Activated naive CD4-positive, alpha-beta T cell treated with anti-CD3 and anti-CD28 coated beads for 36 hours (primary cell): ENCODE data around the gene ARL10. TPM values are rescaled to one million over a fixed set of nuclear protein-coding genes. Genes with fewer than 3 reads are reported as not detected.
A peak's percentile ranks its signal among the peaks of the same experiment; 100 is the strongest.

ENCODE experiments used
- CTCF ChIA-PET: fragments of 350-600 bp; sonication (Branson Sonifier 250); formaldehyde crosslinking; loops from one replicate; lab custom pipeline; 2021; ENCODE audit warnings: antibody characterized with exemption; lab: Charles Lee
- DNase-seq: peaks from one replicate; pipeline ENCODE4 v3.0.0-alpha.2; 2020
- H3K27ac Mint-ChIP-seq: one replicate; pipeline ENCODE4 v1.8.0; 2021; ENCODE audit warnings: mild to moderate bottlenecking, mixed read lengths
- H3K27me3 Mint-ChIP-seq: one replicate; pipeline ENCODE4 v1.8.0; 2021; ENCODE audit warnings: low read depth, mixed read lengths
- H3K36me3 Mint-ChIP-seq: one replicate; pipeline ENCODE4 v1.8.0; 2021; ENCODE audit warnings: low read depth, mixed read lengths
- H3K4me1 Mint-ChIP-seq: one replicate; pipeline ENCODE4 v1.8.0; 2021; ENCODE audit warnings: low read depth, mixed read lengths
- H3K4me3 Mint-ChIP-seq: one replicate; pipeline ENCODE4 v1.8.0; 2021; ENCODE audit warnings: mild to moderate bottlenecking, moderate library complexity, mixed read lengths
- H3K9me3 Mint-ChIP-seq: one replicate; pipeline ENCODE4 v1.8.0; 2021; ENCODE audit warnings: mixed read lengths
- intact Hi-C: fragments of 100-400 bp; cut with micrococcal nuclease; formaldehyde crosslinking; loops from one replicate; pipeline ENCODE4 v1.15.1; 2023
- total RNA-seq, 2 experiments: library from RNA; stranded (reverse); gene quantifications; one replicate each; pipeline ENCODE4 v1.2.3, GENCODE V29; 2021

ARL10 gene
- total RNA-seq, 2 experiments from 2014 or later, result 3.9 to 5.1 TPM

DNA sequence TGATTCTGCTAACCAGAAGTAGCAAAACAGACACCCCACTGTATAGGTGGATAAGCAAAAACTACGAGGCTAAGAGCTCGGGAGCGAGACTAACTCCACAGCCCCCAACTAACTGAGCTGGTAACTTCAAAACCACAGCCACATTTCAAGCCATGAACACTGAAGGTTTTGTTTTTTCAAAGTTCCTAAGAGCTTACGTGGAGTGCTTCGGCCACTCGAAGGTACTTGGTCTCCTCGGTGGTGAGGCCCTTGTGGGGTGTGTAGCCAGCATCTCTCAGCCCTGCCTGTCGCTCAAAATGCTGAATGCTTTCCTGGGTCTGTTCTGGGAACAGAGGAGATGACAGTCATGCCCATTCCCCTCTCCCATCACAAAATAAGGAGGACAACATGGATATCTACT is 14.9 kb upstream of the ARL10 start:
- Mint-ChIP-seq H3K4me3 (no peak overlapping the region), H3K36me3 (peaks cover 29% of the 10 kb centered on the region)
- CTCF ChIA-PET, result interaction anchor here (0.6 to 0.8 kb wide), 3 partner anchors 13 to 358 kb away, joined by 3 read pairs; no protein-coding TSS in a partner anchor

GRCh38 chr5:176352116-176352878 is 13.0 kb upstream of the ARL10 start:
- H3K4me1 Mint-ChIP-seq, result peaks cover 16% of the 10 kb centered on the region
- CTCF ChIA-PET, result no interaction called here
- DNase-seq, result no peak
- H3K4me3 Mint-ChIP-seq, result no peak overlapping the region
- peaks cover 29% of the 10 kb centered on the region for H3K36me3 Mint-ChIP-seq
- intact Hi-C loops, result no loop called here
- H3K27ac Mint-ChIP-seq, result peak overlapping the region; percentile 81
- H3K27me3 Mint-ChIP-seq, result no peaks in the 10 kb centered on the region
- no peaks in the 10 kb centered on the region for H3K9me3 Mint-ChIP-seq

More for the DNA sequence above, 14.9 kb upstream of the ARL10 start:
- DNase-seq, result no peak
- H3K27ac Mint-ChIP-seq, result peak overlapping the region; percentile 34
- H3K9me3 Mint-ChIP-seq, result no peaks in the 10 kb centered on the region
- intact Hi-C loops, result no loop called here
- H3K27me3 Mint-ChIP-seq, result no peaks in the 10 kb centered on the region
- H3K4me1 Mint-ChIP-seq, result peaks cover 12% of the 10 kb centered on the region

DNA sequence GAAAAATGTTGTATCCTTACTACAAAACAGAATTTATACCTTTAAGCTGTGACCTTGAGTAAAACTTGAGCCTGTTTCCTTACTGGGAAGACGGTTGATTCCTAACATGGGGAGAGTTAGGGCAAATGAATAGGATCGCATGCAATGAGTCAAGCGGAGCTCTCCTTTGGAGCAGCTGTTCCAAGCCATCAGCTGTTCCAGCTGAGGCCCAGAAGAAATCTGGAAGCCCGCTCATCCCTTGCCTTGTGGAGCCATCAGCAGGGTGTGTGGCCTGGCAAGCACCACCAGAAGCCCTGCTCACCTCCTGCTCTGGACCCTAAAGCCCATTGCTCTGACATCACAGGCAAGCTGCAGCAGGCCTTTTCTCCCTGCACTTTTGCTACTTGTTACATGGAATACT is 11.8 kb upstream of the ARL10 start:
- CTCF ChIA-PET, result no interaction called here
- intact Hi-C loops, result no loop called here
- H3K36me3 Mint-ChIP-seq, result peaks cover 34% of the 10 kb centered on the region
- no peak for DNase-seq
- no peaks in the 10 kb centered on the region for H3K9me3 Mint-ChIP-seq
- no peak overlapping the region for H3K4me3 Mint-ChIP-seq
- H3K27ac Mint-ChIP-seq, result peak overlapping the region; percentile 16
- no peaks in the 10 kb centered on the region for H3K27me3 Mint-ChIP-seq
- peaks cover 25% of the 10 kb centered on the region for H3K4me1 Mint-ChIP-seq

- no peak overlapping the region for H3K4me3 Mint-ChIP-seq
- DNase-seq, result no peak
- no peaks in the 10 kb centered on the region for H3K9me3 Mint-ChIP-seq
- no peaks in the 10 kb centered on the region for H3K27me3 Mint-ChIP-seq
- no peak overlapping the region for H3K27ac Mint-ChIP-seq
- intact Hi-C loops, result no loop called here
- H3K4me1 Mint-ChIP-seq, result peaks cover 32% of the 10 kb centered on the region
- CTCF ChIA-PET, result no interaction called here
- peaks cover 30% of the 10 kb centered on the region for H3K36me3 Mint-ChIP-seq
Measured at GRCh38 chr5:176355400-176356178, 9.7 kb upstream of the ARL10 start.

DNA sequence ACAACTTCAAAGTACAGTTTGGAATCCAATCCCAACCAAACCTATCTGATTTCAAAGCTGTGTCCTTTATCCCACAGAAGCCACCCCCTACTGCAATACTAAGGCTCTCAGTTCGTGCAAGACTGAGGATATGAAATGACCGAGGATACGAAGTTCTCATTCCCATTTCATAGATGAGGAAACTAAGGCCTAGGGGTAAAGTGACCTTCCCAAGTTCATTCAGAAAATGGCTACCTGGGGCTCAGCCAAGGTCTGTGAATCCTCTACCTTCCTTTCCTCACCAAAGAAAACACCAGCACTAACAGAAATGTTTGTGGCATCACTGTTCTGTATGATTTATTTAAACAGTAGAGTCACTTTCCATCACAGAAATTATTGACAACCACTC is 9.1 kb upstream of the ARL10 start:
- Mint-ChIP-seq H3K4me3 (no peak overlapping the region), H3K27me3 (no peaks in the 10 kb centered on the region), H3K4me1 (peaks cover 32% of the 10 kb centered on the region), H3K36me3 (peaks cover 26% of the 10 kb centered on the region), H3K27ac (peak overlapping the region; percentile 39), H3K9me3 (no peaks in the 10 kb centered on the region)
- CTCF ChIA-PET, result no interaction called here
- intact Hi-C loops, result no loop called here
- no peak for DNase-seq

DNA sequence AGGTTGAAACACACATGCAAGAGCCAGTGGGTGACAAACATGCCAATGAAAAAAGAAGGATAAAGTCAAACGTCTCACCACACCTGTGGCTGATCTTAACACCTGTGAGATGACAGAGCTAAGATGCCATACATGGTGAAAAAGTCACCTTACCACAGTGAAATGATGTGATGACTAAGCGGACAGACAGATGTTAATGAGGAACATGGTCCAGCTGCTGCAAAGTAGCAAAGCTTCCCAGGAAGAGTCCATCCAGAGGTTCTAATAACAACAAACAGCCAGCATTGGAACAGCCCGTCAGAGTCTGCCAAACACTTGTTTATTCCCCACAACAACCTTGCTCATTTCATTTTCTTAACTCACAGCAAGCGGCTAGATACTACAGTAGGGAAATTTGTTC is 5.6 kb upstream of the ARL10 start:
- H3K27me3 Mint-ChIP-seq, result no peaks in the 10 kb centered on the region
- H3K36me3 Mint-ChIP-seq, result peaks cover 23% of the 10 kb centered on the region
- no peaks in the 10 kb centered on the region for H3K9me3 Mint-ChIP-seq
- DNase-seq, result peak; percentile 23
- H3K4me3 Mint-ChIP-seq, result peak overlapping the region; percentile 58
- CTCF ChIA-PET, result no interaction called here
- peaks cover 31% of the 10 kb centered on the region for H3K4me1 Mint-ChIP-seq
- intact Hi-C loops, result loop anchor here (2.0 to 5.0 kb wide), 6 partner anchors 55 to 837 kb away; partner anchors contain the start of genes FAF2, HRH2 and RNF44
- H3K27ac Mint-ChIP-seq, result no peak overlapping the region

DNA sequence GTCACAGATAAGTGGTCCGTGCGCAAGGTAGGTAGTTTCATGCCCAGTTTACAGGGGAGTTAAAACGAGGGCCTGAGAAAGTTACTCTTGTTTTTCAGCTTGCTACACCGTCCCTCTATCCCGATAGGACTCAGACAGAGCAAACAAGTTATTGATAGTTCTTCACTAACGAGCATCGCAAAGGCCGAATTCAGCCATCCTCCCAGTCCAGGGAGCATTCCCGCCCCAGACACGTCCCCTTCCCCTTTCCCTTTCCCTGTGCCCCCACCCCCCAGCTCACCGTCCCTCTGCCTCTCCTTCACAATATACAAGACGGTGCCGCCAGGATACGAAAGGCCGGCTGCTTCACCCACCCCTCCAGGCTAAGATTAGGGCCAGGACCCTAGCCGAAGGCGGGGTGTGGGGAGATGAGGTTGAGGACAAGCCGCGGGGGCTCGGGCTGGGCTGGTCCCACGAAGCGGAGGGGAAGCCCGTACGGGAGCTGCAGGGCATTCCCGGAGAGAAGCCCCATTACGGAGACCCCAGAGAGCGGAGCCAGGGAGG is 4.3 kb upstream of the ARL10 start:
- H3K4me1 Mint-ChIP-seq, result peaks cover 32% of the 10 kb centered on the region
- intact Hi-C loops, result loop anchor here (1.0 to 5.0 kb wide), 7 partner anchors 28 to 839 kb away; partner anchors contain the start of genes FAF2, HRH2 and RNF44
- peaks cover 19% of the 10 kb centered on the region for H3K36me3 Mint-ChIP-seq
- CTCF ChIA-PET, result interaction anchor here (0.6 to 1.6 kb wide), 4 partner anchors 25 to 321 kb away, joined by 3 to 5 read pairs (median 3); no protein-coding TSS in a partner anchor
- H3K27me3 Mint-ChIP-seq, result no peaks in the 10 kb centered on the region
- peak overlapping the region; percentile 91 for H3K27ac Mint-ChIP-seq
- peak overlapping the region; percentile 99 for H3K4me3 Mint-ChIP-seq
- peak; percentile 31 for DNase-seq
- no peaks in the 10 kb centered on the region for H3K9me3 Mint-ChIP-seq

DNA sequence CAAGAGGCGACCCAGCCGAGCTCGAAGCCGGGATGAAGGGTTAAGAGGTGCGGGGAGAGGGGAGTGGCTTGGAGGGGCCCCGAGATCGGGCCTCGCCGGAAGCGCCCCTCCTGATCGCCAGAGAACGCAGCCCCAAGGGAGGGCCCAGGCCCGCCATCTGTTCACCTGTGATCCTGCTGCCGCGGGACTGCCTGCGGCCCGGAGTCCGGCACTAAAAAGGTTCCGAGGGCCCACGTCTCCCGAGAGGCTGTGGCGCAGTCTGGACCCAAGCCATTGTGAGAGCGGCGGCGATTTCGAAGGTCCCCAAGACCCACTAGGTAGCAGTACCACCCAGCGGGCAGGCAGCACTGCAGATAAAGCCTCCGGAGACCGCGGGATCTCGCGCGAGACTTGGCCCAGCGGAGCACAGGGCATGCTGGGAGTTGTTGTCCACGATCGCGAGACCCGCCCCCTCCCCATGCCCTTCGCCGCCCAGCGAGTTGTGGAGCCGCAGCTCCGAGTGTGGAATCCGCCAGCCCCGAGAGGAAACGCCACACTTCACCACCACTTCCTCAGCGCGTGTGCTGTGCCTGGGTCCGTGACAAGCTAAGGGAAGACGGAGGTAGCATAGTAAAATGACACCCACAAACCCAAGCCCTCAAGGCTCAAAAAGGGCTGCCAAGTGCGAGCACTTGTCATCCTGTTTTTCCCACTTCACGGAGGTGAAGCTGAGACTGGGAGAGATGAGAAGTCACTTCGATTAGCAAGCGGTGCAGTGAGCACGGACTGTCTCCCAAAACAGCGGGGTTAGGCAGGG is 3.7 kb upstream of the ARL10 start, which contains the start of gene KIAA1191:
TSS of gene KIAA1191 (minus strand) at position 328 of the 796 bp plus-strand sequence. CDS start 2,256 bp downstream, outside the sequence.
- H3K4me1 Mint-ChIP-seq, result peaks cover 31% of the 10 kb centered on the region
- no peaks in the 10 kb centered on the region for H3K27me3 Mint-ChIP-seq
- H3K36me3 Mint-ChIP-seq, result peaks cover 19% of the 10 kb centered on the region
- peak within 1 kb of the TSS; percentile 99 for H3K4me3 Mint-ChIP-seq
- intact Hi-C loops, result loop anchor here (1.0 to 5.0 kb wide), 7 partner anchors 28 to 839 kb away; partner anchors contain the start of genes FAF2, HRH2 and RNF44
- DNase-seq, result peak; percentile 97
- H3K9me3 Mint-ChIP-seq, result no peaks in the 10 kb centered on the region
- H3K27ac Mint-ChIP-seq, result peak within 1 kb of the TSS; percentile 91
- CTCF ChIA-PET, result interaction anchor here (0.6 to 1.6 kb wide), 5 partner anchors 24 to 212 kb away, joined by 3 to 5 read pairs (median 3); no protein-coding TSS in a partner anchor

- no peak overlapping the region for H3K27ac Mint-ChIP-seq
- peaks cover 20% of the 10 kb centered on the region for H3K36me3 Mint-ChIP-seq
- CTCF ChIA-PET, result interaction anchor here (0.6 to 1.6 kb wide), 5 partner anchors 24 to 211 kb away, joined by 3 to 5 read pairs (median 3); no protein-coding TSS in a partner anchor
- no peak for DNase-seq
- H3K4me3 Mint-ChIP-seq, result peak overlapping the region; percentile 99
- H3K27me3 Mint-ChIP-seq, result no peaks in the 10 kb centered on the region
- H3K9me3 Mint-ChIP-seq, result no peaks in the 10 kb centered on the region
- peaks cover 32% of the 10 kb centered on the region for H3K4me1 Mint-ChIP-seq
- intact Hi-C loops, result loop anchor here (5.0 kb wide), 2 partner anchors 705 to 840 kb away; partner anchors contain the start of gene HRH2
Measured at GRCh38 chr5:176362233-176362490, 3.1 kb upstream of the ARL10 start.

DNA sequence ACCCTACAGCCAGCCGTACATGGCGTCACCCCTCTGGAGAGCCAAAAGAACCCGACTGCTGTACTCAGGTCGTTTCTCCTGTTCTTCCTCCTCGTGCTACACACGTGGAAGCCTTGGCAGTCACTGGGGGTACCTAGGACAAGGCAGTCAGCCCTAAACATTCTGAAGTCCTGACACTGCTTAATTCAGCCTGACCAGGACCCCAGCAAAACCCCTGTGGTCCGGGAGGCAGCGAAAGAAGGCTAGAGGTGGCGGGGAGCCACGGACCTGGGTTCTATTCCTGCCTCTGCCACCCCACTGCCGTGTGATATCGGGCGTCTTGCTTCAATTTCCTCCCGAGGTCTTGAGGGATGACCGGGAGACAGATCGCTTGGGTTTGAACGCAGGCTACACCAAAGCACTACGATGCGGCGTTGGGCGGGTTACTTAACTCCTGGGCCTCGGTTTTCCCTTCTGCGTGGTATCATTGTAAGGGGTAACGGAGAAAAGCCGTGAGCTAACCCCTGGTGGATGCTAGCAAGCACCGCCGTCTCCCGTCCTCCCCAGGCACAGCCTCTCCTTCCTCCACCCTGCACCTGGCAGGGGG is 429 bp upstream of the ARL10 start:
- Mint-ChIP-seq H3K4me3 (peak overlapping the region; percentile 68), H3K36me3 (peaks cover 4% of the 10 kb centered on the region), H3K27me3 (no peaks in the 10 kb centered on the region), H3K9me3 (no peaks in the 10 kb centered on the region), H3K27ac (no peak overlapping the region), H3K4me1 (peaks cover 15% of the 10 kb centered on the region)
- intact Hi-C loops, result loop anchor here (5.0 kb wide), 3 partner anchors 708 to 1767 kb away; partner anchors contain the start of genes HRH2 and RMND5B
- CTCF ChIA-PET, result no interaction called here
- DNase-seq, result peak; percentile 48

GRCh38 chr5:176366232-176366894 is 1.1 kb downstream of the ARL10 start:
- Mint-ChIP-seq H3K27me3 (no peaks in the 10 kb centered on the region), H3K27ac (no peak overlapping the region), H3K36me3 (peaks cover 5% of the 10 kb centered on the region), H3K9me3 (no peaks in the 10 kb centered on the region), H3K4me1 (peaks cover 15% of the 10 kb centered on the region), H3K4me3 (peak overlapping the region; percentile 58)
- DNase-seq, result no peak
- intact Hi-C loops, result loop anchor here (5.0 kb wide), 1 partner anchor 1766 kb away; the partner anchor contains the start of gene RMND5B
- CTCF ChIA-PET, result interaction anchor here (0.6 kb wide), 1 partner anchor 123 kb away, joined by 5 read pairs; no protein-coding TSS in a partner anchor
